A673 (cell line): ENCODE results near the gene RALA.

Source experiments
- CTCF ChIP-seq: fragments of 300-800, 200-600 bp; sonication (generic); conservative IDR thresholded peaks from 2 replicates; pipeline ENCODE4 v1.5.1; 2017; ENCODE audit warnings: low read depth, mild to moderate bottlenecking, antibody characterized with exemption, low read length, moderate library complexity, mixed read lengths
- EZH2 ChIP-seq: fragments of 200-600 bp; sonication (generic); IDR thresholded peaks from 2 replicates; pipeline ENCODE4 v1.6.1; 2017; ENCODE audit warnings: borderline replicate concordance, low read depth, mild to moderate bottlenecking, mixed read lengths, antibody characterized with exemption, low read length; ENCODE audit not compliant: poor library complexity, severe bottlenecking

GRCh38 chr7:39746103-39746819 lies 122.9 kb downstream of the RALA start:
- TF ChIP-seq CTCF (peak; percentile 87), EZH2 (no peak)
